Neuronal stem cell (in vitro differentiated cells): ENCODE data around the gene GALNT12.

Experiments
- DNase-seq: peaks from one replicate; pipeline ENCODE4 v3.0.0-alpha.2; 2013; ENCODE audit warnings: low spot score
- H2AFZ ChIP-seq: one replicate; pipeline ENCODE4 v1.6.1; 2013; ENCODE audit warnings: mild to moderate bottlenecking, low read length, inconsistent platforms
- H2AK5ac ChIP-seq: 2 replicates; pipeline ENCODE4 v1.6.1; 2013; ENCODE audit warnings: low read depth, mild to moderate bottlenecking, inconsistent platforms, low read length, moderate library complexity, mixed read lengths
- H2BK120ac ChIP-seq: 2 replicates; pipeline ENCODE4 v1.6.1; 2013; ENCODE audit warnings: low read depth, mild to moderate bottlenecking, inconsistent platforms, low read length, moderate library complexity, mixed read lengths
- H2BK12ac ChIP-seq: one replicate; pipeline ENCODE4 v1.6.1; 2013; ENCODE audit warnings: low read length, inconsistent platforms
- H2BK15ac ChIP-seq: 2 replicates; pipeline ENCODE4 v1.6.1; 2013; ENCODE audit warnings: mild to moderate bottlenecking, low read length, inconsistent platforms, mixed read lengths
- H2BK5ac ChIP-seq: one replicate; pipeline ENCODE4 v1.6.1; 2013; ENCODE audit warnings: inconsistent platforms, mild to moderate bottlenecking, low read length, moderate library complexity
- H3K14ac ChIP-seq: one replicate; pipeline ENCODE4 v1.6.1; 2013; ENCODE audit warnings: low read length, inconsistent platforms
- H3K18ac ChIP-seq: 2 replicates; pipeline ENCODE4 v1.6.1; 2013; ENCODE audit warnings: low read length, inconsistent platforms
- H3K23ac ChIP-seq: 2 replicates; pipeline ENCODE4 v1.6.1; 2013; ENCODE audit warnings: low read depth, mild to moderate bottlenecking, mixed read lengths, low read length, inconsistent platforms; ENCODE audit not compliant: poor library complexity
- H3K27ac ChIP-seq: replicated peaks from 3 replicates; pipeline ENCODE4 v1.5.1; 2013; ENCODE audit warnings: low read length, inconsistent platforms
- H3K27me3 ChIP-seq, 3 experiments: 2 replicates each; pipeline ENCODE4 v1.6.1; 2013; ENCODE audit warnings: low read length in 3 of 3, mild to moderate bottlenecking in 2 of 3, inconsistent platforms in 1 of 3, low read depth in 1 of 3, mixed read lengths in 1 of 3, moderate library complexity in 1 of 3; ENCODE audit not compliant: control insufficient read depth in 3 of 3, insufficient read depth in 3 of 3
- H3K36me3 ChIP-seq, 2 donors: replicated peaks in 1 of 2; 2 replicates each; pipeline ENCODE4 v1.6.1; 2013; ENCODE audit warnings: low read length in 2 of 2; ENCODE audit not compliant: control insufficient read depth in 2 of 2, insufficient read depth in 2 of 2
- H3K4ac ChIP-seq: 2 replicates; pipeline ENCODE4 v1.6.1; 2013; ENCODE audit warnings: inconsistent platforms, mild to moderate bottlenecking, low read length, moderate library complexity
- H3K4me1 ChIP-seq, 2 donors: 1 replicate in 1 of 2; 2 replicates in 1 of 2; pipeline ENCODE4 v1.6.1; 2013; ENCODE audit warnings: low read length in 2 of 2, low read depth in 1 of 2; ENCODE audit not compliant: control insufficient read depth in 2 of 2, insufficient read depth in 1 of 2
- H3K4me2 ChIP-seq: one replicate; pipeline ENCODE4 v1.6.1; 2013; ENCODE audit warnings: mild to moderate bottlenecking, low read length, inconsistent platforms; ENCODE audit not compliant: insufficient read depth, poor library complexity, severe bottlenecking
- H3K4me3 ChIP-seq, 2 donors: 2 replicates each; pipeline ENCODE4 v1.5.1; 2013; ENCODE audit warnings: low read length in 2 of 2, mild to moderate bottlenecking in 2 of 2, inconsistent platforms in 1 of 2, moderate library complexity in 1 of 2
- H3K79me1 ChIP-seq: one replicate; pipeline ENCODE4 v1.6.1; 2013; ENCODE audit warnings: low read depth, mild to moderate bottlenecking, inconsistent platforms, low read length, moderate library complexity
- H3K9ac ChIP-seq: one replicate; pipeline ENCODE4 v1.6.1; 2013; ENCODE audit warnings: mild to moderate bottlenecking, low read depth, low read length, inconsistent platforms; ENCODE audit not compliant: poor library complexity
- H3K9me3 ChIP-seq, 2 donors: replicated peaks in 1 of 2; 2 replicates each; pipeline versions ENCODE3 to v1.6.1; 2013; ENCODE audit warnings: low read length in 2 of 2, mild to moderate bottlenecking in 2 of 2, inconsistent platforms in 1 of 2, low read depth in 1 of 2, mixed read lengths in 1 of 2, moderate library complexity in 1 of 2; ENCODE audit not compliant: control insufficient read depth in 2 of 2, insufficient read depth in 1 of 2
- H4K8ac ChIP-seq: one replicate; pipeline ENCODE4 v1.6.1; 2013; ENCODE audit warnings: low read depth, mild to moderate bottlenecking, inconsistent platforms, low read length, moderate library complexity
- H4K91ac ChIP-seq: one replicate; pipeline ENCODE4 v1.6.1; 2013; ENCODE audit warnings: low read length, low read depth, mild to moderate bottlenecking, inconsistent platforms; ENCODE audit not compliant: poor library complexity
- WGBS, 2 donors: extraction: QIAGEN DNeasy Blood & Tissue Kit; methylation state at CpG; one replicate each; pipeline ENCODE4 v1.1.7; 2013; ENCODE audit warnings: missing lambda C conversion rate in 2 of 2, mixed read lengths in 1 of 2; ENCODE audit not compliant: insufficient read length in 2 of 2, insufficient replicate concordance in 1 of 2; ENCODE audit errors: extremely low coverage in 2 of 2; 5-methylcytosine and 5-hydroxymethylcytosine counted together

GALNT12 gene

GRCh38 chr9:98879094-98879962 is 71.9 kb downstream of the GALNT12 start:
- no CpG with 5 or more reads among the region's 5 CpGs for WGBS, 2 donors
- peak overlapping the region; percentile 12 for H2BK120ac ChIP-seq
- H3K4ac ChIP-seq = no peak overlapping the region
- no peaks in the 10 kb centered on the region for H3K36me3 ChIP-seq
- no peaks in the 10 kb centered on the region for H3K9me3 ChIP-seq
- H4K8ac ChIP-seq = no peak overlapping the region
- H3K14ac ChIP-seq = no peak overlapping the region
- no peak overlapping the region for H2BK12ac ChIP-seq
- no peak overlapping the region for H4K91ac ChIP-seq
- peak overlapping the region; percentile 29 for H2AK5ac ChIP-seq
- no peak overlapping the region for H3K4me2 ChIP-seq
- H3K79me1 ChIP-seq = no peaks in the 10 kb centered on the region
- H3K4me3 ChIP-seq = no peak overlapping the region
- H2BK15ac ChIP-seq = no peak overlapping the region
- no peak overlapping the region for H3K18ac ChIP-seq
- peaks cover 0 to 35% (median 0%) of the 10 kb centered on the region in 3 experiments for H3K27me3 ChIP-seq
- H3K9ac ChIP-seq = no peak overlapping the region
- H3K27ac ChIP-seq = no peak overlapping the region
- DNase-seq = no peak
- no peak overlapping the region for H3K23ac ChIP-seq
- no peak overlapping the region for H2BK5ac ChIP-seq
- no peak overlapping the region for H2AFZ ChIP-seq
- no peaks in the 10 kb centered on the region for H3K4me1 ChIP-seq

DNA sequence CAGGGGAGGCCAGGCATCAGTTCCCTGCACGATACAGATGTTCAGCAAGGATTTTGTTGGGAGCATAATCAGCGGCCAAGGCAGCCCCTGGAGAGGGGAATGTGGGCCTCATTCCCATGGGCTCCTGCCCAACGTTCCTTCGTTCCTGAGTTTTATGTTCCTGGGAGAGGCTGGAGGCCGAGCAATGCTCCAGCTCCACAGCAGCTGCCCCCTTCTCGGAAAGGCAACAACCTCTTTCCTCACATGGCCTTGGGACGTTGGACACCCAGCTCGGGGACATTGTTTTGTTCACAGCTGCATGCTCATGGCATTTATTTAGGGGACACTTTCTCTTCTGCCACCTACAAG is 72.5 kb downstream of the GALNT12 start:
- Histone ChIP-seq H3K79me1 (no peaks in the 10 kb centered on the region), H3K4me2 (no peak overlapping the region), H3K36me3 (no peaks in the 10 kb centered on the region), H4K91ac (no peak overlapping the region), H3K27me3 (peaks cover 0 to 35% (median 0%) of the 10 kb centered on the region in 3 experiments), H3K14ac (no peak overlapping the region), H3K23ac (no peak overlapping the region), H3K9me3 (no peaks in the 10 kb centered on the region), H3K27ac (no peak overlapping the region), H2BK5ac (no peak overlapping the region), H3K18ac (peak overlapping the region; percentile 27), H3K9ac (no peak overlapping the region), H2BK12ac (no peak overlapping the region), H2BK15ac (no peak overlapping the region), H2AFZ (no peak overlapping the region), H3K4me1 (no peaks in the 10 kb centered on the region), H2BK120ac (peak overlapping the region; percentile 12), H2AK5ac (peak overlapping the region; percentile 29), H4K8ac (no peak overlapping the region), H3K4ac (no peak overlapping the region), H3K4me3 (no peak overlapping the region)
- no CpG with 5 or more reads among the region's 8 CpGs for WGBS, 2 donors
- no peak for DNase-seq

- Histone ChIP-seq H2BK5ac (no peak overlapping the region), H2BK15ac (no peak overlapping the region), H3K79me1 (no peaks in the 10 kb centered on the region), H3K14ac (no peak overlapping the region), H3K4ac (no peak overlapping the region), H3K4me1 (no peaks in the 10 kb centered on the region), H3K27ac (no peak overlapping the region), H4K8ac (no peak overlapping the region), H2AFZ (no peak overlapping the region), H2BK12ac (no peak overlapping the region), H3K4me2 (no peak overlapping the region), H2AK5ac (peak overlapping the region; percentile 29), H3K23ac (no peak overlapping the region), H4K91ac (no peak overlapping the region), H3K27me3 (peaks cover 0 to 35% (median 0%) of the 10 kb centered on the region in 3 experiments), H3K9ac (no peak overlapping the region), H3K4me3 (no peak overlapping the region), H2BK120ac (no peak overlapping the region), H3K18ac (peak overlapping the region; percentile 27), H3K9me3 (no peaks in the 10 kb centered on the region), H3K36me3 (no peaks in the 10 kb centered on the region)
- DNase-seq = no peak
- WGBS, 2 donors = no CpG with 5 or more reads among the region's 7 CpGs
Measured at GRCh38 chr9:98880311-98881015, 73.0 kb downstream of the GALNT12 start.

DNA sequence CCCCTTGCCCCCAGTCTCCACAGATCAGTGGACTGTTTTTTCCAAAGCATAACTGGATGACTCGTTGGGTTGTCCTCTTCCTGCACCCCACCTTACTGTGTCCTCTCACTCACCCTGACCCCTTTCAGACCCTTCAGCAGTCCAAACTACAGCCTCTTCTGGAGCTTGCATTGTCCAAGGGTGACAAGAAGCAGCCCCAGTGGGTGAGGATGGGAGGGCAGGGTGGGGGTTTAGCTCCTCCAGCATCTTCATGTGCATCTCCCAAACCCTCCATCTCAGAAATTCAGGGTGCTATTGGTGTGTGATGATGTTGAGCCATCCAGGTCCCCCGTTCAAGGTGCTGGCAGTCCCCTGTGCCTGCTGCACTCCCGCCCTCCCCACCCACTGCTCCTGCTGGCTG is 73.9 kb downstream of the GALNT12 start:
- Histone ChIP-seq H3K27me3 (peaks cover 0 to 35% (median 0%) of the 10 kb centered on the region in 3 experiments), H2AK5ac (no peak overlapping the region), H2BK120ac (no peak overlapping the region), H2BK5ac (no peak overlapping the region), H3K36me3 (no peaks in the 10 kb centered on the region), H4K8ac (no peak overlapping the region), H3K79me1 (no peaks in the 10 kb centered on the region), H3K4ac (no peak overlapping the region), H3K4me2 (no peak overlapping the region), H3K9ac (no peak overlapping the region), H3K9me3 (no peaks in the 10 kb centered on the region), H4K91ac (no peak overlapping the region), H3K18ac (no peak overlapping the region), H3K23ac (no peak overlapping the region), H3K4me3 (no peak overlapping the region), H3K27ac (no peak overlapping the region), H2AFZ (no peak overlapping the region), H2BK12ac (no peak overlapping the region), H3K14ac (no peak overlapping the region), H3K4me1 (no peaks in the 10 kb centered on the region), H2BK15ac (no peak overlapping the region)
- no peak for DNase-seq
- no CpG with 5 or more reads among the region's 3 CpGs for WGBS, 2 donors
